Loucy (cell line): ENCODE data around the gene ZYX.
A peak's percentile ranks its signal among the peaks of the same experiment; 100 is the strongest.

ENCODE experiments used
- H2AFZ ChIP-seq: fragments of 200-600 bp; sonication (generic); 2 replicates; pipeline ENCODE4 v1.6.0; 2016; ENCODE audit warnings: antibody characterized with exemption, mild to moderate bottlenecking, low read length, moderate library complexity
- H3F3A ChIP-seq: fragments of 200-600 bp; 2 replicates; pipeline ENCODE4 v1.6.0; 2016; ENCODE audit warnings: antibody characterized with exemption, low read depth, mild to moderate bottlenecking
- H3K27me3 ChIP-seq: fragments of 200-600 bp; sonication (generic); 2 replicates; pipeline ENCODE4 v1.6.1; 2014; ENCODE audit warnings: low read length, mild to moderate bottlenecking; ENCODE audit not compliant: insufficient read depth, poor library complexity, severe bottlenecking
- H3K36me3 ChIP-seq: fragments of 200-600 bp; sonication (generic); 2 replicates; pipeline ENCODE4 v1.6.1; 2016; ENCODE audit warnings: low read length; ENCODE audit not compliant: insufficient read depth
- H3K4me1 ChIP-seq: fragments of 200-600 bp; sonication (generic); 2 replicates; pipeline ENCODE4 v1.5.1; 2014; ENCODE audit warnings: low read length, mild to moderate bottlenecking; ENCODE audit not compliant: insufficient read depth, poor library complexity, severe bottlenecking
- H3K4me2 ChIP-seq: fragments of 200-600 bp; sonication (generic); 2 replicates; pipeline ENCODE4 v1.6.0; 2014; ENCODE audit warnings: antibody characterized with exemption, low read length, low read depth, mild to moderate bottlenecking; ENCODE audit not compliant: poor library complexity, severe bottlenecking
- H3K4me3 ChIP-seq: fragments of 200-600 bp; sonication (generic); 2 replicates; pipeline ENCODE4 v1.5.1; 2014; ENCODE audit warnings: low read length, mild to moderate bottlenecking, mixed read lengths; ENCODE audit not compliant: poor library complexity, severe bottlenecking
- H3K79me2 ChIP-seq: fragments of 200-600 bp; sonication (generic); 2 replicates; pipeline ENCODE4 v1.6.1; 2014; ENCODE audit warnings: low read length; ENCODE audit not compliant: insufficient read depth
- H3K9ac ChIP-seq: fragments of 200-600 bp; sonication (generic); 2 replicates; pipeline ENCODE4 v1.6.0; 2014; ENCODE audit warnings: mild to moderate bottlenecking, low read depth, low read length, moderate library complexity; ENCODE audit not compliant: poor library complexity, severe bottlenecking
- H3K9me2 ChIP-seq: fragments of 200-600 bp; sonication (generic); replicated peaks from 2 replicates; pipeline ENCODE4 v1.6.1; 2016; ENCODE audit warnings: low read depth, low read length, mixed read lengths
- H3K9me3 ChIP-seq: fragments of 200-600 bp; sonication (generic); 2 replicates; pipeline ENCODE4 v1.6.1; 2014; ENCODE audit warnings: mild to moderate bottlenecking, antibody characterized with exemption, low read length, low read depth; ENCODE audit not compliant: insufficient read depth
- H4K20me1 ChIP-seq: fragments of 200-600 bp; sonication (generic); 2 replicates; pipeline ENCODE4 v1.6.0; 2014; ENCODE audit warnings: antibody characterized with exemption, low read length, mild to moderate bottlenecking; ENCODE audit not compliant: insufficient read depth, poor library complexity, severe bottlenecking
- EZH2phosphoT487 ChIP-seq: fragments of 200-600 bp; IDR thresholded peaks from 2 replicates; pipeline ENCODE4 v1.6.1; 2018; ENCODE audit warnings: antibody characterized with exemption, mild to moderate bottlenecking, moderate library complexity, borderline replicate concordance
- TF ChIP-seq, protein P1 (sequence below): fragments of 200-600 bp; sonication (generic); conservative IDR thresholded peaks from 2 replicates; pipeline ENCODE4 v1.5.1; 2014; ENCODE audit warnings: mild to moderate bottlenecking, antibody characterized with exemption, low read length

ZYX gene

DNA sequence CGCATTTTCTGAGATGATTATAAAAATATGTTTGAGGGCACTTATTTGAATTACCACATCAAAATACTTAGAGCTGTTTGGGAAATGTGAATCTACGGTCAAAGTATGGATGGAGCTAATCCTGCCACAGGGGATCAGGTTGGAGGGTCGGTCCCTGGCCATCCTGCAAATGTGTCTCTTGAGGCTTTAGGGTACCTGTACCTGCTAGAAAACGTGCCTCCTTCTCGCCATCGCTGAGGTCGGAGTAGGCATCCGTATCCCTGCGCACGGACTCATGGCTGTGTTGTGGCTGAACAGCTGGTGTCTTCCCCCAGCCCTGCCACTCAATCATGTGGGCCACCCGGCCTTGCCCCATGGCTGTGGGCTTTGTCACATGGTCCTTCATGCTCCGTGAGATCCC is 22.5 kb upstream of the ZYX start:
- no peaks in the 10 kb centered on the region for H3K9me3 ChIP-seq
- H3K79me2 ChIP-seq: no peaks in the 10 kb centered on the region
- TF ChIP-seq, protein P1, sequence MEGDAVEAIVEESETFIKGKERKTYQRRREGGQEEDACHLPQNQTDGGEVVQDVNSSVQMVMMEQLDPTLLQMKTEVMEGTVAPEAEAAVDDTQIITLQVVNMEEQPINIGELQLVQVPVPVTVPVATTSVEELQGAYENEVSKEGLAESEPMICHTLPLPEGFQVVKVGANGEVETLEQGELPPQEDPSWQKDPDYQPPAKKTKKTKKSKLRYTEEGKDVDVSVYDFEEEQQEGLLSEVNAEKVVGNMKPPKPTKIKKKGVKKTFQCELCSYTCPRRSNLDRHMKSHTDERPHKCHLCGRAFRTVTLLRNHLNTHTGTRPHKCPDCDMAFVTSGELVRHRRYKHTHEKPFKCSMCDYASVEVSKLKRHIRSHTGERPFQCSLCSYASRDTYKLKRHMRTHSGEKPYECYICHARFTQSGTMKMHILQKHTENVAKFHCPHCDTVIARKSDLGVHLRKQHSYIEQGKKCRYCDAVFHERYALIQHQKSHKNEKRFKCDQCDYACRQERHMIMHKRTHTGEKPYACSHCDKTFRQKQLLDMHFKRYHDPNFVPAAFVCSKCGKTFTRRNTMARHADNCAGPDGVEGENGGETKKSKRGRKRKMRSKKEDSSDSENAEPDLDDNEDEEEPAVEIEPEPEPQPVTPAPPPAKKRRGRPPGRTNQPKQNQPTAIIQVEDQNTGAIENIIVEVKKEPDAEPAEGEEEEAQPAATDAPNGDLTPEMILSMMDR: no peak
- TF ChIP-seq EZH2phosphoT487: no peak
- no peaks in the 10 kb centered on the region for H4K20me1 ChIP-seq
- H3K36me3 ChIP-seq: no peaks in the 10 kb centered on the region
- H2AFZ ChIP-seq: no peak overlapping the region
- no peak overlapping the region for H3K4me3 ChIP-seq
- H3K27me3 ChIP-seq: no peaks in the 10 kb centered on the region
- H3K4me2 ChIP-seq: no peak overlapping the region
- no peak overlapping the region for H3K9ac ChIP-seq
- H3K9me2 ChIP-seq: no peaks in the 10 kb centered on the region
- peaks cover 9% of the 10 kb centered on the region for H3K4me1 ChIP-seq
- H3F3A ChIP-seq: no peaks in the 10 kb centered on the region

DNA sequence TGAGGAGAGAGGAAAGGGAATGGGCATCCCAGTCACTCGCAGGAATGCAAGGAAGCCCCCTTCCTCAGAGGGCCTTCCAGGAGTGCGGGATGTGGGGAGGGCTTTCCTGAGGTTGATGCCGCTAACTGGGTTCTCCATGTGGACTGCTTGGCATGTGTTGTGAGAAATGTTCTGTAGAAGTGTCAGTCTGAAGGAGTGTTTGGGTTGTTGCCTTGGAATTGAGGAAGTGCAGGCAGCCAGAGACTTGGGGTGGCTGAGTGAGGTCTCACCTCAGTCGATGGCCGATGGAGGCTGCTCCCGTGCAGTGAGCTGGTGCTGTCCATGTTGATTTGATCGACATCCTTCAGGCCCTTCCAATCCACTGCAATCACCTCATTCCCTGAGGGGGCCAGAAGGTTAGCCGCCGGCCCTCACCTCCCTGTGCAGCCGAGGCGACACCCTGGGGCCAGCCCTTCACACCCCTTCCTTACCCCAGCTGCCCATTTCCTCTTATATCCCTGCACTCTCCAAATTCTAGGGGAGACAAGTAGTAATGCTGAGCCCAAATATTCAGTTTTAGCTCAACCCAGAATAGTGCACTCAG is 21.3 kb upstream of the ZYX start:
- Histone ChIP-seq H3K4me2 (no peak overlapping the region), H3K36me3 (no peaks in the 10 kb centered on the region), H3F3A (no peaks in the 10 kb centered on the region), H3K9ac (no peak overlapping the region), H3K9me3 (no peaks in the 10 kb centered on the region), H3K79me2 (no peaks in the 10 kb centered on the region), H3K4me3 (no peak overlapping the region), H3K4me1 (peaks cover 13% of the 10 kb centered on the region), H2AFZ (no peak overlapping the region), H3K27me3 (no peaks in the 10 kb centered on the region), H4K20me1 (no peaks in the 10 kb centered on the region), H3K9me2 (no peaks in the 10 kb centered on the region)
- TF ChIP-seq, protein P1: no peak
- no peak for TF ChIP-seq EZH2phosphoT487

DNA sequence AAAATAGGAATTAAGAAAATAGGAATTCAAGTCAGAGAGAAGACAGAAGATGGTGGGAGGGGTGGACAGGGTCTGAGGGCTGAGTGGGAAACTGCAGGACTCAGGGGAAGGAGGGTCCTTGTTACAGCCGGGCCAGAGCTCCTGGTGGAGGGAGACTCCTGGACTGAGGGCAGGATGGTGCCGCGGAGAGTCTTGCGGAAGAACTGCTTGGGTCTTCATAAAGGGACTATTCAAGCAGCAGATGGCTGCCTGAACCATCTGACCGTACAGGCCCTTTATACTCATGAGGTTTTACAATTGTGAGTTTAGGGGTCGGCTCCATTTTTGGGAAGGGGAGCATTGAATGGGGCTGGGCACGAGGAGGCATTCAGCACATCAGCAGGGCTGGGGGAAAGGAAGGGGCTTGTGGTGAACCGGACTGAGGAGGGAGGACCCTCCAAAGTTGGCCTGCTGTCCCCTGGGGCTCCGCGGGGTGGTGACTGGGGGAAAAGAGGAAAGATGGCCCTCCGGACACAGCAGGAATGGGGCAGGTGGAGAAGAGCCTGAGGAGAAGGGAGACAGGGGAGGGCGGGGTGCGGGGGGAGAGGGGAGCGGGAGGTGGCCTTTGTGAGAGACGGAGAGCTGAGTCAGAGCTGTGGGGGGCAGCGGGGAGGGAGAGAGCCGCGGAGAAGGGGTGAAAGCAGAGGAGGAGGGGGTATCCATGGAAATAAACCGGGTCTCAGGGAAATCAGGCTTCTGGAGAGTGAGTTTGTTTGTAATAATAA is 20.2 kb upstream of the ZYX start:
- Histone ChIP-seq H3K9me2 (no peaks in the 10 kb centered on the region), H3K4me2 (peak overlapping the region; percentile 87), H2AFZ (no peak overlapping the region), H3K4me1 (peaks cover 13% of the 10 kb centered on the region), H3K36me3 (no peaks in the 10 kb centered on the region), H3K9ac (no peak overlapping the region), H3K9me3 (no peaks in the 10 kb centered on the region), H3K27me3 (no peaks in the 10 kb centered on the region), H3K4me3 (no peak overlapping the region), H3K79me2 (no peaks in the 10 kb centered on the region), H3F3A (no peaks in the 10 kb centered on the region), H4K20me1 (no peaks in the 10 kb centered on the region)
- TF ChIP-seq, protein P1: no peak
- TF ChIP-seq EZH2phosphoT487: no peak
